ENCODE measurements around the gene BLOC1S4.
"Not testable (repeated sequence)": the region's sequence is repeated elsewhere in the genome, so short reads cannot be mapped to it uniquely, and the experiment has no call there.

Gene BLOC1S4

DNA sequence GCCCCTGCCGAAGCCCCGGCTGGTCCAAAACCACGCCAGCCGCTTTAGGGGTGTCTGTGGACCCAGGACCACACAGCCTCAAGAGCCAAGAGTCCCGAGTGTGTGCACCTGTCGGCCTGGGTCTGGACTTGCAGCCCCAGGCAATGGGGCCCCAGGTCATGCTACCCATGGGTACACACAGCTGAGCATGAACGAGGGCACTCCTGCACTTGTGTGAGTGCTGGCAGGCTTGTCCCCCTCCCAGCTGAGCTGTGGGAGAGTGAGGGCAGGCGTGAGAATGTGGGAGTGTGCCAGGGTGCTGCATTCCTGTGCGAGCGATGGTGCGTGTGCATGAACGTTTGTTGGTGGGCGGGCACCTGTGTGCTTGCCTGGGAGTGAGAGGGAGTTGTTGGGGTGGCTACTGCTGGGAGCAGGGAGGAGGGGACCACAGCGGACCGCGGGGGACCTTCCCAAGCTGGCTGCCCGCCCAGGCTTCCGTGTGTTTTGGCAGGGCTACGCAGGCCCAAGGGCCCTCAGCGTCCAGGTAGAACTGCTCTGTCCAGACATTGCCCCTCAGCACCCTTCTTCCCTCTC is 30.8 kb downstream of the BLOC1S4 start:
- no peak for DNase-seq

- no peak for DNase-seq
Measured at GRCh38 chr4:6747294-6748051, 31.5 kb downstream of the BLOC1S4 start.

- no peak for DNase-seq
Measured at GRCh38 chr4:6748286-6748685, 32.3 kb downstream of the BLOC1S4 start.

DNA sequence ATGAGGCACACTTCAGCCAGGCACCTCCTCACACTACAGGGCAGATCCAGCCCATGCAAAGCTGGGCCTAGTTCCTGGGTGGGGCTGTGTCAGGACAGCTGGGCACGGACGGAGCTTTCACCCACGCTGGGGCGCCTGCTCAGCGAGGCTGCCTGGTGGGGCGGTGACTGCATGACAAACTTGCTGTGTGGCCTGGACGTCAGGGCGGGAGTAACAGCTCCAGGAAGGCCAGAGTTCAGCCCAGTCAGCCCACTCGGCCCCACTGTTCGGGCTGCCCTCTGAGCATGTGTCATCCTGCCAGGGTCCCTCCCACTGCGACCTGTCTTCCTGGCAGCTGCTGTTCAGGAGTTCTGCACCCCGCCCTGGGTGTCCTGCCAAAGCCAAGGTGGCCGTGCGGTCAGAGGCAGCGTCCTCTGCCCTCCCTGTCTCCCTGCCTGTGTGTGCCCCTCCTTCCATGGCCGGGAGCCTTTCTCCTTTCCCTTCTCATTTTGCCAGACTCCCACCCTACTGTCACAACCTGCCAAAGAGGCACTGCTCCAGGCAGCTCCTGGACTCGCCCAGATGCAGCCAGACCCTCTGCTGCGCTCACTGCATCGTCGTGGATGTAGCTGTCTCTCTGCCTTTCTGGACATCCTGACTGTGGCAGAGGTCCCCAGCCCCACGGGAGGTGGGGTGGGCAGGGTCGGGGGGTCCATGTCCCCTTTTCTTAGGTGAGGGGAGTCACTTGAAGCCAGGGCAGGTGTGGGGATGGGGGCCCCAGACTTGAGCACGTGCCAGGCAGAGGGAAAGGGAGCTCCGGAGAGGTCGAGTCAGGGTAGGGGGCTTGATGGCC is 33.6 kb downstream of the BLOC1S4 start:
- DNase-seq: no peak

DNA sequence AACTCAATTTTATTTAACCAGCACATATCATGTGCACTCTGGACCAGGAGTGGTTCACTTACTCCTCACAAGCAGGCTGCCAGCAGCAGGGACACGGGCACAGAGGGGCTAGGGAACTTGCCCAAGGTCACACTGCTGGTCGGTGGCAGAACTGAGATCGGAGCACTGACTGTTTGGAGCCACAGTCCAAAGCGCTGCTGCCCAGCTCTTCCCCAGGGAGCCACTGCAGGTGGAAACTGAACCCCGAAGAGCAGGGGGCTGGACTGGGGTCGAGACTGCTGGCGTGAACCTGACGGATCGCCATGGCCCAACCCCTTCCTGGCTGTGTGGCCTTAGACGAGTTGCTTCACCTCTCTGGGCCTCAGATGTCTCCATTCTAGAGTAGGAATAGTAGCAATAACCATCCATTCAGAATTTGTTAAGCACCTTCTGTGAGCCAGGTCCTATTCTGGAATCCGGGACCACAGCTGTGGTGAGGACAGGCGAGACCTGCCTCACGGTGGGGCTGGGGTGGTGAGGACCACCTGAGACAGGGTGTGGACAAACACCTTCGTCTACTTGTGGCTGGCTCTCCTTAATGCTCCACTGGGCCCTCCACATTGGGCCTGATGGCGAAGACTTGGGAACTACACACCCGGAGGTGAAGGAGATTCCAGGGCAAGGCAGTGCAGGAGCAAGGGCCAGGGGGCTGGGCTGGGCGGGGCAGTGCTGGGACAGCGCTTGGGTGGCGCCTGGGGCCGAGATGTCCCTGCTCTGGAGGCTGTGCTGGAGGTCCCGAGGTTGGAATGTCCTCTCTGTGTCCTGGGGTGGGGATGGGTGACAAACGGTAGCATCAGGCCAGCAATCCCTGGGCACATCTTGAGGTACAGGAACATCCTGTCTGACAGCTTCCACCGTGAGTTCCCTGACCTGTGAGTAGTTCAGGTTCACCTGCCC is 34.6 kb downstream of the BLOC1S4 start:
- DNase-seq: no peak

- no peak for DNase-seq
Measured at GRCh38 chr4:6751611-6752485, 35.9 kb downstream of the BLOC1S4 start.

DNA sequence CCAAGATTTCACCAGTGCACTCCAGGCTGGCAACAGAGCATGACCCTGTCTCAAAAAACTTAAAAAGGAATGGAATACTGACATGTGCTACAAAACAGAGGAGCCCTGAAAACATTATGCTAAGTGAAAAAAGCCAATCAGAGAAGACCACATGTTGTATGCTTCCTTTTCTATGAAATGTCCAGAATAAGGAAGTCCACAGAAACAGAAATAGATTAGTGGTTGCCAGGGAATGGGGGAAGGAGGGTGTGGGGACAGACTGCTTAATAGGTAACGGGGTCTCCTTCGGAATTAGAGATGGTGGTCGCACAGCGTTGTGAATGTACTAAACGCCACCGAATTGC is 36.5 kb downstream of the BLOC1S4 start:
- DNase-seq: no peak

GRCh38 chr4:6753103-6753560 is 37.2 kb downstream of the BLOC1S4 start:
- no peak for DNase-seq

DNA sequence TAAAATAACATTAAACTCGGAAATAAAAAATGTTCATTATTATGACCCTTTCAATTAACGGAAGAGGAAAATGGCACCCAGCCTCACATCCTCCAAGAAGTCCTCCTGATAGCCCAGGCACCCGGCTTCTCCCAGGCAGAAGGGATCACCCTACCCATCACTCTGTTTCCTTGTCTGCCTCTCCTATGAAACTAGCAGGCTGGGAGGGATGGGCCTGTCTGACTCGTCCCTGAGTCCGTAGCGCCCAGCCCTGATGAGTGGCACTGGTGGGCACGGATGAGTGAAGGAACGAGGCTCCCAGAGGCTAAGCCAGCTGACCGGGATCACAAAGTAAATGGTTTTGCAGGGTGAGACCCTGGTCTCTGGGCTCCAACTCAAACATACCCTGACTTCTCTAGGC is 37.9 kb downstream of the BLOC1S4 start:
- no peak for DNase-seq

DNA sequence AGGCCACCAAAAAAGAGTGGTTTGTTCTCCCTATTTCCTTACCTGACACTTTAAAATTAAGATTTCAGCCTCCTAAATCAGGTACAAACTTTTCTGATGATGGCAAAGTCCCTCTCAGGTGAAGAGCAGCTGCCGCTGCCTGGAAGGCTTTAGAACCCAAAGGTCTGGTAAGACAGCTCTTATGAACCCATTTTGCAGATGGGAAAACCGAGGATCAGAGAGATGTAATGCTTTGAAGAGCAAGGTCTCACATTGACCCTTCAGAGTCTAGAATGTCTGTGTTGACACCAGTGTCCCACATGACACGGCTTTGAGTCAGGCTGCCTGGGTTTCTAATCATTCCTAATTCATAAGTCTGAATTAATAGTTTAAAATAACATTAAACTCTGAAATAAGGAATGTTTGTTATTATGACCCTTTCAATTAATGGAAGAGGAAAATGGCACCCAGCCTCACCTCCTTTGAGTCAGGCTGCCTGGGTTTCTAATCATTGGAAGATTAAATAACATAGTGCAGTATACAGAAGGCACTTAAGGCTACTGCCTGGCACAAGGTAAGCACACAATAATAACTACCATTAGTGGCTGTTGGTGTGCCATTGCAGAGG is 38.6 kb downstream of the BLOC1S4 start:
- no peak for DNase-seq

DNA sequence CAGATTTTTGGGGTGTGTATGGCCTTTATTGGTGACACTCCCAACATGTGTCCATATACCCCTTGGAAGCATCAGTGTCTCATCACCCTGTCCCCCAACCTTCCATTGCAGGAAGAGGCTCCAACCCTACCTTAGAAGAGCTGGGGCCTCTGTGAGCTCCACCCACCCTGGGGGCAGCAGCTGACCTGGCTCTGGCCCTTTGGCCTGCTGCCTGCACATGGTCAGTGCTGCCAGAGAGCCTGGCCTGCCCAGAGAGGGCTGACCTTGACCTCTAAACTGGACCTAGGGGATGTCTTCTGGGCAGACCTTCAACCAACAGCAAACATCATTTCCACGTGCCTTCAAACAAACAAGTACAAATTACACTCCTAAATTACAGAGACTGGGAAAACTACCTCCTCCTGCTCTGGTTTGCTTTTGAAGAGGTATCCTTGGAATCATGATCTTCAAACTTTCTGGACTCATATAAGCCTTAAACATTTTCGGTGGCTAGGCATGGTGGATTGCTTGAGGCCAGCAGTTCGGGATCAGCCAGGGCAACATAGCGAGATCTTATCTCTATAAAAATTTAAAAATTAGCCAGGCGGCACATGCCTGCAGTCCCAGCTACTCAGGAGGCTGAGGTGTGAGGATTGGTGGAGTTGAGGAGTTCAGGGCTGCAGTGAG is 39.2 kb downstream of the BLOC1S4 start:
- no peak for DNase-seq

- not testable (repeated sequence) for DNase-seq
Measured at GRCh38 chr4:6756345-6756744, 40.4 kb downstream of the BLOC1S4 start.

DNA sequence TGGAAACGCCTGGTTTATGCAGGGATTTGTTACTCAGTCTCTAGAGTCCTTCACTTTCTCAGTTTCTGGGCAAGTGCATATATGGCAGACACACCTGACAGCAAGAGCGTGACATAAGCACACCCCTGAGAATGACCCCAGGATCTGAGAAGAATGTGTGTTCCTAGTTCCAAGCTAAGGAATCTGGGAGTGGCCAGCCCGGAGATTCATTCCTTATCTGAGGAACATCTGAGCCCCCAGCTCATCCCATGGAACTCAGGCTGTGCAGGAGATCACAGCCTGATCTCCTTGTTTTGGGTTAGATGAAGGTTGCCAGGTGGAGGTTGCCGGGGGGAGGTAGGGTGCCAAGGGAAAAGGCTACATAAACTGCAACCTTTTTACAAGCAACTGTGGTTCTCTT is 42.8 kb downstream of the BLOC1S4 start:
- DNase-seq: no peak

- no peak for DNase-seq
Measured at GRCh38 chr4:6760865-6761264, 44.9 kb downstream of the BLOC1S4 start.

GRCh38 chr4:6761649-6762615 is 46.0 kb downstream of the BLOC1S4 start:
- no peak for DNase-seq

- DNase-seq: no peak
Measured at GRCh38 chr4:6763330-6763851, 47.4 kb downstream of the BLOC1S4 start.

- no peak for DNase-seq
Measured at GRCh38 chr4:6764976-6765620, 49.1 kb downstream of the BLOC1S4 start.

DNA sequence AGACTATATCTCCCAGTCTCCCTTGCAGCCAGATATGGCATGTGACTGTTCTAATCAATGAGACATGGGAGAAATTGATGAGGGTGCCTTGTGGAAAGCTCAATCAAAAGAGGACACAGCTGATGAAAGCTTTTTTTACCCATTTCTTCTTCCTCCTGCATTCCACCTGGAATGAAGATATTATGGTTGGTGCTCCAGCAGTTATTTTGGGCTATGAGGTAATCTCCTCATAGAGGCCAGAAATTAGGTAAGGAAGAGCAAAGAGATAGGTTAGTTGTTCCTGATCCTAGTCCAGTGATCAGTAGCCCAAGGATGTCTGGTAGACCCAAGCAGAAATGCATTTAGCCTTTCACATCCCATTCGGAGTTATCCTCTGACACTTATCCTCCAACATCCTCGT is 49.7 kb downstream of the BLOC1S4 start:
- no peak for DNase-seq

Data from NCI-H187 treated with DMSO at 0.1 percent for 48 hours (cell line).